SK-N-SH treated with all-trans-retinoic acid at 6 μM for 48 hours (cell line): ENCODE data around the gene ZNF777.

Experiments
- GLIS3 ChIP-seq: fragments of 250-450 bp; sonication (Bioruptor Pico); IDR thresholded peaks from 2 replicates; pipeline ENCODE4 v1.5.0; 2020; ENCODE audit warnings: mild to moderate bottlenecking, moderate library complexity
- RARB ChIP-seq: fragments of 250-450 bp; sonication (Bioruptor Pico); IDR thresholded peaks from 2 replicates; pipeline ENCODE4 v1.8.0; 2021; ENCODE audit warnings: mild to moderate bottlenecking, moderate library complexity

- no peak for TF ChIP-seq RARB (CRISPR knock-in tag)
- no peak for TF ChIP-seq GLIS3 (CRISPR knock-in tag)
Measured at GRCh38 chr7:149433124-149433523, 27.7 kb downstream of the ZNF777 start.
